ENCODE results near the gene GNAQ. TPM values are rescaled to one million over a fixed set of nuclear protein-coding genes. Genes with fewer than 3 reads are reported as not detected.

GNAQ gene
- total and polyA plus RNA-seq, 2 of the 13 experiments (the other 11 are each of a cell fraction or from before 2014, with no cell fraction given): 16.5 to 17.7 TPM

- no peak for TF ChIP-seq PRDM4 (CRISPR knock-in tag; IDR thresholded peaks at IDR 0.05; ENCODE audit: borderline replicate concordance)
- TF ChIP-seq ZNF792 (CRISPR knock-in tag; IDR thresholded peaks at IDR 0.05): no peak
- no peak for TF ChIP-seq SETDB1 (CRISPR knock-in tag; IDR thresholded peaks at IDR 0.05; ENCODE audit: borderline replicate concordance)
- no peak for TF ChIP-seq ZBTB34 (CRISPR knock-in tag; IDR thresholded peaks at IDR 0.05)
- TF ChIP-seq ETS1 (CRISPR knock-in tag; IDR thresholded peaks at IDR 0.05): no peak
- TF ChIP-seq HES4 (CRISPR knock-in tag; IDR thresholded peaks at IDR 0.05; ENCODE audit: borderline replicate concordance): no peak
Measured at GRCh38 chr9:77999231-77999631, 32.4 kb downstream of the GNAQ start (continued).

- ChIA-PET CTCF (ENCODE audit: low intra/inter-chr PET ratio, low total read pairs) (no interaction called here), POLR2A (no interaction called here)
- BruUV-seq (replicated peaks): no TSS peak
- H3K36me3 ChIP-seq (replicated peaks in 1 of 2; ENCODE audit: control insufficient read depth in 1 of 2, insufficient read depth in 2 of 2, low read length in 2 of 2): no peaks in the 10 kb centered on the region; a peak in 1 of 5 replicates
- FAIRE-seq (no peak), DNase-seq (ENCODE audit: low spot score) (no peak), ATAC-seq (no peak)
- no peak for TF ChIP-seq ZNF44 (CRISPR knock-in tag; IDR thresholded peaks at IDR 0.05)
- TF ChIP-seq KDM2A (CRISPR knock-in tag; IDR thresholded peaks at IDR 0.05; ENCODE audit: borderline replicate concordance, low read depth): no peak
- TF ChIP-seq CREBL2 (CRISPR knock-in tag; IDR thresholded peaks at IDR 0.05; ENCODE audit: borderline replicate concordance): no peak
- TF ChIP-seq HOMEZ (CRISPR knock-in tag; IDR thresholded peaks at IDR 0.05; ENCODE audit: low read depth): no peak
- TF ChIP-seq HOXA7 (CRISPR knock-in tag; IDR thresholded peaks at IDR 0.05): no peak
- no peak for TF ChIP-seq FOSL1 (CRISPR knock-in tag; IDR thresholded peaks at IDR 0.05; ENCODE audit: borderline replicate concordance)
- H3K4me1 ChIP-seq (ENCODE audit: insufficient read depth, low read length): peaks cover 12% of the 10 kb centered on the region
- 0 out of 2 replicates have a peak, but pooled peaks cover 3% of the 10 kb centered on the region for H4K20me1 ChIP-seq (ENCODE audit: insufficient read depth, low read length)
- H3K4me3 ChIP-seq (replicated peaks in 1 of 3; ENCODE audit: insufficient read depth in 1 of 3, low read depth in 2 of 3, low read length in 3 of 3): no peak overlapping the region
- H3K9ac ChIP-seq (ENCODE audit: insufficient read depth, low read depth, low read length): no peak overlapping the region
- no peaks in the 10 kb centered on the region for H3K27me3 ChIP-seq (ENCODE audit: control insufficient read depth in 1 of 2, insufficient read depth in 2 of 2, low read length in 2 of 2)
- peaks cover 44% of the 10 kb centered on the region for H3K79me2 ChIP-seq (ENCODE audit: insufficient read depth, low read length)
- intact Hi-C loops (cut with micrococcal nuclease; ENCODE audit: unreplicated experiment) (no loop called here), in situ Hi-C loops (cut with HindIII; ENCODE audit: extremely low pct_ligation_motif_present, low pct_unique_long_range_greater_than_20kb) (no loop called here)
- no peak overlapping the region for H3K27ac ChIP-seq (ENCODE audit: extremely low read length, insufficient read depth, low read length)
- H2AFZ ChIP-seq (ENCODE audit: low read length): no peak overlapping the region
- no peaks in the 10 kb centered on the region for H3K9me3 ChIP-seq (ENCODE audit: low read length)
- WGBS (ENCODE audit: low lambda C conversion rate): 95% methylated on average over 13 of the region's 16 CpGs
- no peak overlapping the region for H3K4me2 ChIP-seq (ENCODE audit: low read depth, low read length)
Measured at GRCh38 chr9:77997611-77998284, 33.9 kb downstream of the GNAQ start.

Measured in HepG2 (cell line).